Non-pigmented ciliary epithelial cell (primary cell): ENCODE measurements around the gene GRIFIN.

Experiments
- DNase-seq: peaks from one replicate; pipeline ENCODE4 v3.0.0-alpha.2; 2010; ENCODE audit warnings: low read depth

The GRIFIN gene

GRCh38 chr7:2452643-2453270 is 23.4 kb downstream of the GRIFIN start:
- DNase-seq, result no peak

- no peak for DNase-seq
These were observed 24.1 kb downstream of the GRIFIN start for GRCh38 chr7:2452074-2452507.

GRCh38 chr7:2451171-2452073 is 24.8 kb downstream of the GRIFIN start:
- no peak for DNase-seq

DNA sequence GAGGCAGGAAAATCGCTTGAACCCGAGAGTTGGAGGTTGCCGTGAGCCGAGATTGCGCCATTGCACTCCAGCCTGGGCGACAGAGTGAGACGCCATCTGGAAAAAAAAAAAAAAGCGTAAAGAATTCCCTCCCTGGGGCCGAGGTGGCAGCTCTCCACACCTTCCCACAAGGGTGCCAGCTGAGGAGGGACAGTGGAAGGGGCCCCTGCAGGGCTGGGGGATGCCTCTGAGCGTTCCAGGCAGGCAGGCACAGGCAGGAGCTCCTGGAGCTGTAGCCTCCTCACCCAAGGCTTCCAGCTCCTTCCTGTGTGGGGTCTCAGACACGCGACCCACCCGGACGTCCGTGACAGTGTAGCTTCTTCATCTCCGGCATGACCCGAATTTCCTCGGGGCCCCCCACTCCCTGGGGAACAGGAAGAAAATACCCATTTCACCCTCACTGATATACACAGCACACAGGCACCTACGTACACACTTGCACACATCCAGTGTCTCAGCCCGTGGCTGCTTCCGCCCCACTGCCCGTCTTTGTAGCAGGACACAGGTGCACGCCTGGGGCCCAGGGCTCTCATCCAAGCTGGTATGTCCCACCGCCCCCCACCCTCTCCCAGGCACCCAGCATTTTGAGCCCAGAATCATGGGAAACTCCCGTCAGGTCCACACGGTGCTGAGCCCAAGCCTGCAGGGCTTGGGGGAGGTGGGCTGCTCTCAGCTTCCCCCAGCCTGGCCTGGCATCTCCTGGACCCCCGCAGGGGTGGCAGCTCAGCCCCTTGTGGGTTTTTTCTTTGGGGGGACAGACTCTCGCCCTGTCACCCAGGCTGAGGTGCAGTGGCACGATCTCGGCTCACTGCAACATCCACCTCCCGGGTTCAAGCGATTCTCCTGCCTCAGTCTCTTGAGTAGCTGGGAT is 25.7 kb downstream of the GRIFIN start:
- DNase-seq, result no peak

DNA sequence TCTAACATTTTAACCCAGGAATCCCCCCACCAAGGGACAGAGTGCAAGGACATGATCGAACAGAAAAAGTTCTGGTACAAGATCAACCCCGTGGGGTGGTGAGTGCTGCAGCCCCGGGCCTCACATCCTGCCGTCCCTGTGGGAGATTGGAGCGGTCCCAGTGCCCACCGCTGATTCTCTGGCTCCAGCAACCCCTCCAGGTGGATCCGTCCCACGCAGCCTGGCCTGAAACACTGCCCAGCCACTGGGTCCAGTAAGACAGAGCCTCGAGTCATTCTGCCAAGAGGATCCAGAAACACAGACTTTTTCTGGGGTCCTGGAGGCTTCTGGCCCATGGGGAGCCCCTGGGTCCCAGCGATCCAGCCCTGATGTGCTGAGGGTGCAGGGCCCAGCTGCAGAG is 29.5 kb downstream of the GRIFIN start:
- no peak for DNase-seq

DNA sequence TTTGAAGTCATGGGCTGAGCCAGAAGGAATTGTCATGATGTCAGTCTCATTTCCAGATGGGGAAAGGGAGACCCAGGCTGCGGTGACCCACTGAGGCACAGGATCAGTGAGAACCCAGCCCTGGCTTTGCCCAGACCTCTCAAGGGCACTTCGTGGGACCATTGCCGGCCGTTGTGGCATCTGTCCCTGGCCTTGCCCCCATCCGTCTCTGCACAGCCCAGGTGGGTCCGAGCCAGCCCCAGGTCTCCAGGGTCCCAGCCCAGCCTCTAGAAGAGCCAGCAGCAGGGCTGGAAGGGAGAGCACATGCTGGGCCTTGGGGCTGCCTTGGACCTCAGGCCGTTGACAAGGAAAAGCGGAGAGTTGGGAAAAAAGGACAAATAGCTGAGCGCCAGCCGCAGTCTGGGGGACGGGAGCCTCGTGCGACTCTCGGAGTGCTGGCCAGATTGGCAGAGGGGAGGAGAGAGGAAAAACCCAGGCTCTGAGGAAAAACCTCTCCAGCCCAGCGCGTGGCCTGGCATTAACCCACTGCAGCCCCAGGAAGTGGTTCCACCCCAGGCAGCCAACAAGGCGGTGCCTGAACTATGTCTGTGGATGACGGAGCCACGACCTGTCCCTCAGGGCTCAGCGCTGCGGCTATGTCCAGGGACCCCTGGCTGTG is 30.2 kb downstream of the GRIFIN start:
- no peak for DNase-seq

- no peak for DNase-seq
These were observed 31.2 kb downstream of the GRIFIN start for GRCh38 chr7:2445047-2445446.

GRCh38 chr7:2444476-2444875 is 31.7 kb downstream of the GRIFIN start:
- no peak for DNase-seq

DNA sequence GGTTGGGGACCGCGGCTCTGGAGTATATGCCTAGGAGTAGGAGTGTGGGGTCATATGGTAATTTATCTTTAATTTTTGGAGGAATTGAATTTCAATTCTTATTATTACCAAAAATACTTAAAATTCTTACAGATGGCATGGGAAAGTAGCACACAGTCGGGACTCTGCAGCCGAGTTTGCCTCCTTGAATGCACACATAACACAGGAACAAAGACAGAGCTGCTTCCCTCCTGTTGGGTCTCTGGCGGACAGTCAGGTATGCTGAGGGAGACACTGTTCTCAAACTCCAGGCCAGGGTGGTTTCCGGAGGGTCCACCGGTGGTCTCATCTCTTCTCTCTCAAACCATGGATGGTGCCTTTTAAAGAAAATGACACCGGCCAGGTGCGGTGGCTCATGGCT is 32.7 kb downstream of the GRIFIN start:
- no peak for DNase-seq

DNA sequence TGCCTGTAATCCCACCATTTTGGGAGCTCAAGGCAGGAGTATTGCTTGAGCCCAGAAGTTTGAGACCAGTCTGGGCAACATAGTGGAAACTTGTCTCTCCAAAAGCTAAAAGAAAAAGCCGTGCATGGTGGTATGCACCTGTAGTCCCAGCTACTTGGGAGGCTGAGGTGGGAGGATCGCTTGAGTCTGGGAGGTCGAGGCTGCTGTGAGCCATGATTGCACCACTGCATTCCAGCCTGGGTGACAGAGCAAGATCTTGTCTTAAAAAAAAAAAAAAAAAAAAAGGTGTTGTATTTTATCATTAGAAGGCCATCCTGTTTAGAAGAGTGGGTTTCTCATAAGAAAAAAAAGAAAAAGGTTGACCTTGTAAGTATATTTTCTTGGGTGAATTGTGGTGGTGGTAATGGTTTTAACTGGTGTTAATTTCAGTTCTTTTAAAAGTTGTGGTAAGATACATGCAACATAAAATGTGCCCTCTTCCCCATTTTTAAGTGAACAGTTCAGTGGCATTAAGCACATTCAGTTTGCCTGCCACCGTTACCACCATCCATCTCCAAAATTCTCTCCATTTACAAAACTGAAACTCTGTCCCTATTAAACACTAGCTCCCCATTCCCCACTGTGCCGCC is 34.7 kb downstream of the GRIFIN start:
- no peak for DNase-seq

- DNase-seq, result no peak
These were observed 35.5 kb downstream of the GRIFIN start for GRCh38 chr7:2440608-2441245.

DNA sequence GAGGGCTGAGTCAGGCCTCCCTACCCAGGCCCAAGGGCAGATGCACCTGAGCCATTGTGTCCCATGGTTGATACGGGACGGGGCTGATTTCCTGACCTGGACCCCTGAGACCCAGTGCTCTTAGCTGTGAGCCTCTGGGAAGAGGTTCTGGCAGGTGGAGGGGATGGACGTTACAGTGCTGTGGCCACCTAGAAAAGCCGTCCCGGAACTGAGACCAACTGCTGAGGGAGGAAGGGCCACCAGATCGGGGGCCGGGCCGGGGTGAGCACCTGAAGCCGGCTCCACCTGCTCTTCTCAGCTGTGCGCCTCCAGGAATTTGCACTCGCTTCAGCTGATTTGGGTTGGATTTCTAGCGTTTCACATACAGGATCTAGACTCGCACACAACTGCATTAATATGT is 37.4 kb downstream of the GRIFIN start:
- DNase-seq, result no peak

GRCh38 chr7:2438186-2438585 is 38.0 kb downstream of the GRIFIN start:
- no peak for DNase-seq

DNA sequence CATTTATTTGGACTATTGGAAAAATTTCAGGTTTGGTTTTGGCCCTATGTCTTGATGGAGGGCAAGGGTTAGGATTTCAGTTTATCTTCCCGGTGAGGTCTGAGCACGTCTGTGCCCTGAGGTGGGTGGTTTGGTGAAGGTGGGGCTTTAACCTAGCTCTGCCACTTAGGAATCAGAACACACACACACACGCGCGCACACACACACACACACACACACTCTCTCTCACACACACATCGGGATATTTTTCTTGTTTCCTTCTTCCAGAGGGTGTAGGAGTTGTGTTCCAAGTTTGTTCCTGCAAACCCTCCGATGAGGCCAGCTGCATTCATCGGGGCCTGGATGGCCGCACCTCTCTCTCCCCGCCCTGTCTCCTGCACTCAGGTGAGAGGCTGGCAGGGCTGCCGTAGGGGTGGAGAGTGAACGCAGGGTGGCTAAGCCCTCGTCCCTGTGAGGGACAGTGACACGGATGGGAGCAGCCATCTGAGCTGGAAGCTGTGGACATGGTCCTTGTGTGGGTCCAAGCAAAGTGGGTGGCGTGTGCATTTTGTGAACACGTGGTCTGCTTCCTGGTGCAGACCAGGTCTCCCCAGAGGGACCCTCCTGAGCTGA is 38.6 kb downstream of the GRIFIN start:
- no peak for DNase-seq

DNA sequence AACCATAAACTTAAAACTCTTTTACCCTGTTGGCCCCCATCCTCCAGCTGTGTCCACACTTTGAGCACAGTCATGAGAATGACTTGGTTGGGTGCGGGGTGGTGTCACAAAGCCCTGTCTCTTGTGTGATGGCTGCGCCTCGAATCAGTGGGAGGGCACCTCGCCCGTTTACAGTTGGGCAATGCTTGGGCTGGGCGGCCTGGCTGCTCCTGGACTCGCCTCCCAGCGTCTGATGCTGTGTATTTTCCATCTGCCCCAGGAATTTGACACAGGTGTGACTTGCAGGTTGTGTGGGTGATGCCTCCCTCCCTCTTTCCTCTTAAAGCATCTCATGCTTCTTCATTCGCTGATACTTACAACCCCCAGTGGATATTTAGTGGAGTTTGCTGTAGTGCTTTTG is 39.1 kb downstream of the GRIFIN start:
- no peak for DNase-seq

DNA sequence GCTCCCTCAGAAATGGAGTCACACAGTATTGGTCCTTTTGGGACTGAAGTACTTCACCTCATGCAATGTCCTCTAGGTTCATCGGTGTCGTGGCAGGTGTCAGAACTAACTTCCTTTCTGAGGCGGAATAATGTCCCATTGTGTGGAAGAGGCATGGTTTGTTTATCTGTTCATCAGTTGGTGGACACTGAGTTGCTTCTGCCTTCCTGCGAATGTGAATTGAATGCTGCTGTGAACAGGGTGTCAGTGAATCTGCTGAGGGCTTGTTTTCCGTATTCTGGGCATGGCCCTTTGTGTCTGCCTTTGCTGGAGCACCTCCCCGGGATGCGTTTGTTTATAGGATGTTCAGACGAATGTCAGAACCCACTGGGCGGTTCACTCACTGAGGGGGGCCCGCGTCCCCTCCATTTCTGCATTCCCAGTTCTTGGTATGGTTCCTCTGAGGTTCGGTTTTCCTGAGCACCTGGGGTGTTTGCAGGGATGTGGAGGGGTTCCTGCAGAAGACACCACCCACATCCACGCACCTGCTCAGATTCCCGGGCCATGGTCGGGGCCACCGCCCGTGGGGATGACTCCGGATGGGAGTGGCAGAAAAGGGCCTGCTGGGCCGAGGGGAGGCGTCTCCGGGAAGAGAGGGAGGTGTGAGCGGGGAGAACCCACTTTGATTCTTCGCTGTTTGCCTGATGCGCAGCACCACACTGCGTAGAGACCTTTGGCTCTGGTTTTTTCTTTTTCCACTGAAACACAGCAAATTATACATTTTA is 39.7 kb downstream of the GRIFIN start:
- no peak for DNase-seq

DNA sequence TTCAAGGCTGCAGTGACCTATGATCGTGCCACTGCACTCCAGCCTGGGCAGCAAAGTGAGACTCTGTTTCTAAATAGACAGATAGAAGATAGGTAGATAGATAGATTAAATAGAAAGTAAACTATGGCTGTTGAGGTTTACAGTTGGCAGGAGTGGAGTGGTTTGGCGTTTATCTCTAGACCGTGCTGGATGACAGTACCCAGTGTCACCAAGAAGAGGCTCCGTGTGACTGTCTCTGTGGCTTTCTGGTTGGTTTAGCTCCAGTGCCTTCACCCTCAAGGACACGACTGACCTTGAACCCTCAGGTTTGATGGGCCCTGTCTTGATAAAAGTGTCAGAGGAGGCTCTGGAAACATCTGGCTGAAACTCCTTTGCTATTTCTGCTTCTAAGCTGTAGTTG is 41.1 kb downstream of the GRIFIN start:
- no peak for DNase-seq

GRCh38 chr7:2433713-2434550 is 42.3 kb downstream of the GRIFIN start:
- no peak for DNase-seq
